GM18498 (cell line): ENCODE measurements around the gene ZSCAN20.

Experiments used
- ATAC-seq: cut with Tn5 transposase; IDR thresholded peaks from one replicate; pipeline ENCODE4 v1.9.1; 2021; ENCODE audit warnings: mild to moderate bottlenecking, moderate library complexity; ENCODE audit not compliant: unreplicated experiment

ZSCAN20 gene

DNA sequence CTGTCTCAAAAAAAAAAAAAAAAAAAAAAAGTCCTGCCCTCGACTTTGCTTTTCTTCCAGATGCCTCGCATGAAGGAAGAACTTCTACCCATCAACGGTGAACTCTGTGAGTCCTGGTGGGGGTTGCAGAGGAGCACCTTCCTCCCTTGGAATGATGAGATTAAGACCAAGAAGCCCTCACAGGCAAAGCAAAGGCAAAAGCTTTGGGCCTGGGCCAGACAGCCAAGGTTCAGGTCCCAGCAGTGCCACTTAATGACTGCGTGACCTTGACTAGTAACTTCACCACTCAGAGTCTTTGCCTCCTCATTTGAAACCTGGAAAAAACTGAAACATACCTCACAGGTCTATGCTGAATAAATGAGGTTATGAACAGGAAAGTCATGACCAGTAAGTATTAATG is 55.5 kb downstream of the ZSCAN20 start:
- no peak for ATAC-seq

DNA sequence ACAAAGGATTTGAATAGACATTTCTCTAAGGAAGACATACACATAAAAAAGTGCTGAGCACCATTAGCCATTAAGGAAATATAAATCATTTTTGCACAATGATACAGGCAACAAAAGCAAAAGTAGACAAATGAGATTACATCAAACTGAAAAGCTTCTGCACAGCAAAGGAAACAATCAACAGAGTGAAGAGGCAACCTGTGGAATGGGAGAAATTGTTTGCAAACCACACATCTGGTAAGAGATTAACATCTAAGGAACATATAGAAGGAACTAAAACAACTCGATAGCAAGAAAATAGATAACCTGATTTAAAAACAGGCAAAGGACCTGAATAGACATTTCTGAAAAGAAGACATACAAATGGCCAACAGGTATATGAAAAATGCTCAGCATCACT is 57.5 kb downstream of the ZSCAN20 start:
- no peak for ATAC-seq

DNA sequence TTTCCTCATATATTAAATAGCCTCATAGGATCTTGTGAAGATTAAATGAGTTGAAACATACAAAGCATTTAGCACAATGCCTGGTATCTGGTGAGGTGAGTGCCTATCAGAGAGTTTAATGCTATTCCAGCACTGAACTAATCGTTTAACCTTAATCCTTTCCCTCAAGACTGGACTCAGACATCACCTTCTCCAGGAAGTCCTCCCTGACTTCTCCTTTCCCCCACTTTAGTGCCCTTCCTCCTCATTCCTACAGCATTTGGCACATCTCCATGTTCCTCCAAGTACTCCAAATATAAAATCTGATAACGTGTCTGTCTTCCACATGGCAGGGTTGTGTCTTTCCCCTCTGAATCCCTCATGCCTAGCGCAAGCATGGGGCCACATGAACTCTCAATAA is 59.8 kb downstream of the ZSCAN20 start:
- no peak for ATAC-seq

DNA sequence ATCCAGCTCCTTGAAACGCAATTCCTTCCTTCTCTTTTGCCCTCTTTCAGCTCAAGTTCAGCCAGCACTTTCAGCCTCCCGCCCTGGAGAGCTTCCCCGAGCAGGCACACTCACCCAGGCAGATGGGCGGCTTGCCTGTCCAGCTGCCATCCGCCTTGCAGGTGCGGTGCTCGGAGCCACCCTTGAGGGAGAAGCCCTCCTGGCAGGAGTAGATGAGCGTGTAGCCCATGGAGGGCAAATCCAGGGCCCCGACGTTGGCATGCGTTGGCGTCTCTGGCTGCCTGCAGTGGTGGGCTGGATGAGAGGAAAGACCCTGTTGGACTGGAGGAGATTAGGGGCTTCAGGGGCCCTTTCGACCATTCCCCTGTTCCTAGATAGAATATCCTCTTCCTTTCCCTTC is 60.5 kb downstream of the ZSCAN20 start:
- ATAC-seq: no peak

DNA sequence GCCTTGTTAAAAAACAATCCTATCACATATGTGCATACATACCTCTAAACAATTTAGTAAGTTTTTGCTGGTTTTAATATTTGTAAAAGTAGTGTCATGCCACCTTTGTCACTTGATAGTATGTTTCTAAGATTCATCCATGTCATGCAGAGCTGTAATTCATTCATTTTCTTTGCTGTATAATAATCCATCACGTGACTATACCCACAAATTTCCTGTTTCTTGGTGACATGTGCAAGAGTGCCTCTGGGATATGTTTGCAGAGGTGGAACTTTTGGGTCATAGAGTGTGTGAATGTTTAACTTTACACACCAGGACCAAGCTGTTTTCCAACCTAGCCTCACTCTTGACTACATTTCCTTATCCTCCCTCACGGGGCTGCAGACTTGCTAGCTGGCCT is 62.9 kb downstream of the ZSCAN20 start:
- ATAC-seq: no peak

DNA sequence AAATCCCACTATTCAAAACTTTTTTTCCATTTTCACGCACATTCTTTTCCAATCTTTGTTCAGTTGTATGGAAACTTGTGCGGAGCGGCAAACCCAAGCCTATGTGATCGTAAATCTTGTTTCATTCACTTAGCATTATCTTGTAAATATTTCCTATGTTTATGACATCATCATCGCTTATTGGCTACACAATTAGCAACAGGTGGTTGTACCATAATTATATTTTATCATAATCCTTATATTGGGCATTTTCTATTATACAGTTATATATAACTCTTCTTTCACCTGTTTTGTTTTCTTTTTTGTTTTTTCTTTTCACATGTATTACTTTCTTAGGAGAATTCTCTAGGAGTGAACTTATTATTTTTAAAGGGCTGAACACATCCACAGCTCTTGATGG is 65.4 kb downstream of the ZSCAN20 start:
- no peak for ATAC-seq

DNA sequence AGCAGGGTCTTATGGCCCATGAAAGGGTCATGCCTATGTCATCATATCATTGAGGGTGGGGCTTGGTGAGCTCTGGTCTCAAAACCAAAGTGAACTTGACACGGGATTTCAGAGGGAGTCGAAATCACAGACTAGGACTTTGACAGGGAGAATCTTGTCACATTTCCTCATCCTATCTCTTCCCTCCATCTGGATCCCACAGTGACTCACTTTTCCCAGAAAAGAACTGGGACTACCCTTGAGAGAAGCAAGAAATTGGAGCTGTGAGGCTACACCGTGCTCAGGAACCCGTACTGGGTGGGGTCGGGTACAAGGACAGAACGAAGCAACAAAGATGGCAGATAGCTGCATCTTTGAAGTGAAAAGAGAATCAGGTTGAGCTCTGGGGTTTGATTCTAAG is 69.5 kb downstream of the ZSCAN20 start:
- ATAC-seq: no peak
